GM18511 (cell line): ENCODE results near the gene PIK3R6.
A peak's percentile ranks its signal among the peaks of the same experiment; 100 is the strongest.
"Not testable (repeated sequence)": the region's sequence is repeated elsewhere in the genome, so short reads cannot be mapped to it uniquely, and the experiment has no call there.

Experiments used
- ATAC-seq: cut with Tn5 transposase; IDR thresholded peaks from one replicate; pipeline ENCODE4 v1.9.1; 2021; ENCODE audit warnings: mild to moderate bottlenecking, moderate library complexity; ENCODE audit not compliant: unreplicated experiment

PIK3R6 gene

GRCh38 chr17:8856869-8857575 lies 10.5 kb downstream of the PIK3R6 start:
- no peak for ATAC-seq

- not testable (repeated sequence) for ATAC-seq
Measured at GRCh38 chr17:8856205-8856603, 11.3 kb downstream of the PIK3R6 start.

GRCh38 chr17:8855477-8856204 lies 11.8 kb downstream of the PIK3R6 start:
- peak; percentile 50 for ATAC-seq

GRCh38 chr17:8851600-8851999 lies 15.9 kb downstream of the PIK3R6 start:
- ATAC-seq, result no peak

DNA sequence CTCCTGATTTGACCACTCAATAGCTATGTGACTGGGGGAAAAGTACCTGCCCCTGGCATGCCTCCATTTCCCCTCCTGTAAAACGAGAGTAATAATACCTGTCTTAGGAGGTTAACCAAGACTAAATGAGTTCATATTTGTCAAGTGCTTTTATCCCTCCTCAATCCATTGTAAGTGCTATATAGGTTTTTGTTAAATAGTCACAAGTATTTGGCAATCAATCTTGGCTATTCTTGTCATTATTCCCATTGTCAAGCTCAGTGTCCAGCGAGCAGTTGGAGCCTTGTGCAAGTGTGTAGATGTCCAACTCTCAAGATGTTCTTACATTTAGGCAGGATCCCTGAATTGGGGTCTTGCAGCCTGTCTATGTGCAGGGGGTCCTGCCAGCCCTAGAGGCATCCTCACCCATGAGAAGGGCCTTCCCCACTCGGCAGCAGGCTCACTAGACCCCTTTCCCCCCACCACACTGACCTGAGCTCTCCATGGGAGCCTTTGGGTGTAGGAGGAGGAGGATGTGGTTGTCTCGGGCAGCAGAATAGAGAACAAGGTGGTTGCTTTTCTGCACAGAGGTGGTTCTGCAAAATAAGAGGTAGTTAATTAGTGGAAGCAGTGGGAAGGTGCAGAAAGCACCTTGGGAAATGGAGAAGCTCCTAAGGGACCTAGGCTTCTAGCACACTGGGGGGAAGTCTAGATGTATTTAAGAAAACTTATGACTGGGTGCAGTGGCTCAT lies 18.0 kb downstream of the PIK3R6 start:
- ATAC-seq, result no peak

DNA sequence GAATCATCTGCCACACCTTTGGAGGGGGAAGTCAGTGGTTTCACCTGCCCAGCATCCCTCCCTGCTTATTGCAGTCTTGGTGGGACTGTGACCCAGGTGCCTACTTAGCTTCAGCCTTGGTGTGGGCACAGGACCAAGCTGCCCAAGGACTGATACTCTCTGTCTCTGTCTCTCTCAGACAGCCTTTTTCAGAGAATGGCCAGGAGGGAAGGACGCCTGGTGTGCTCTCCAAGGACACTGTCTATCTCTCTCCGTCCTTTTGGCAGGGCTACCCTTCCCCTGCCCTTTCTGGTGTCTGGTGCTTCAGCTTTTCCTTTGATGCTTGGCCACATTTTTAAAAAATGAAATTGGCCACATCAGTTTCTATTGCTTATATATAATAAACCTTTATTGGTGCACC lies 19.6 kb downstream of the PIK3R6 start:
- no peak for ATAC-seq

- ATAC-seq, result no peak
Measured at GRCh38 chr17:8846768-8847211, 20.7 kb downstream of the PIK3R6 start.

GRCh38 chr17:8844229-8845218 lies 22.9 kb downstream of the PIK3R6 start:
- ATAC-seq, result no peak

- no peak for ATAC-seq
Measured at GRCh38 chr17:8843344-8843743, 24.1 kb downstream of the PIK3R6 start.

- no peak for ATAC-seq
Measured at GRCh38 chr17:8841844-8842243, 25.6 kb downstream of the PIK3R6 start.

DNA sequence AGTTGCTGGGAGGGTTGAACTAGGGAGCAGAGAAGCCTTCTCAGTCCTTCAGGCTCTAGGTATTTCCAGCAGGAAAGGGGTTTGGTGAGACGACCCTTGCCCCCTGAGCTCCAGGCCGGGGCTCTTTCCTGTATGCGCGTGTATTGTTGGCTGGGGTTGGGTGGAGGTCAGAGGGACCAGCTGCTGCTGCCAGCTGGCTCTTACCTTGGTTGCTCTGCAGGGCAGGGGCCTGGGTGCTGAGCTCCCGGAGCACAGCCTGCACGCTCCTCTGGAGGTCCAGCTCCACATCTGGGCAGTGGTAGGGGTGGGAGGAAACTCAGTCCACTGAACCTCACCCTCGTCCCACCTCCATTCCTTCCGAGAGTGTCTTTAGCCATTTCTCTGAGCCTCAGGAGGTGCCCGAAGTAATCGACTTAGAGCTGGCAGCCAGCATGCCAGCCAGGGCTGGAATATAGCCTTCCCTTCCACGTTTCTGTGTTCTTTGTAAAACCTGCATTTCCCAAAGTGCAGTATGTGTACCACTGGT lies 28.0 kb downstream of the PIK3R6 start:
- ATAC-seq, result no peak

DNA sequence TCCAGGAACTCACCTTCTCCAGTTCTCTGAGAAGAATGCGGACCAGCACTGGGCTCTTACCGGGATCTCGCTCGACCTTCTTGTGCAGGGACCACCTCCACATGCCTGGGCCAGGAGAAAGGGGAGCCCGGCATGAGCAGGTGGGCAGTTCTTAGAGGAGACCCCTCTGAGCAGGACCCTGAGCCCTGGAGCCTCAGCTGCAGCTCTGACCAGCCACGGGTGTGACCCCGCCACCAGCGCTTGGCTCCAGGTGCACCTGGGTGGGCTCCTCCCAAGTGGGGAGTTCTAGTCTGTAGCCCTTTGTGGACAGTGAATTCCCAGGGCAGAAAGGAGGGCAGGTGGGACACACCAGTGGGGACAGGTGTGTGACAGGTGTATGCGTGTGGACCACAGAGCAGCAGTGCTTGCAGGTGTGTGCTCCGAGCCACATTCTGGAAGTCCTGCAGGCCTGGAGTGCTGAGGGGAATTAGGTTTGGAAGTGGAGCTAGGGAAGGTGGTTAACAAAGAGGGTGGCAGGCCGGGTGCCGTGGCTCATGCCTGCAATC lies 28.9 kb downstream of the PIK3R6 start:
- no peak for ATAC-seq

GRCh38 chr17:8837563-8838075 lies 29.9 kb downstream of the PIK3R6 start:
- ATAC-seq, result no peak

DNA sequence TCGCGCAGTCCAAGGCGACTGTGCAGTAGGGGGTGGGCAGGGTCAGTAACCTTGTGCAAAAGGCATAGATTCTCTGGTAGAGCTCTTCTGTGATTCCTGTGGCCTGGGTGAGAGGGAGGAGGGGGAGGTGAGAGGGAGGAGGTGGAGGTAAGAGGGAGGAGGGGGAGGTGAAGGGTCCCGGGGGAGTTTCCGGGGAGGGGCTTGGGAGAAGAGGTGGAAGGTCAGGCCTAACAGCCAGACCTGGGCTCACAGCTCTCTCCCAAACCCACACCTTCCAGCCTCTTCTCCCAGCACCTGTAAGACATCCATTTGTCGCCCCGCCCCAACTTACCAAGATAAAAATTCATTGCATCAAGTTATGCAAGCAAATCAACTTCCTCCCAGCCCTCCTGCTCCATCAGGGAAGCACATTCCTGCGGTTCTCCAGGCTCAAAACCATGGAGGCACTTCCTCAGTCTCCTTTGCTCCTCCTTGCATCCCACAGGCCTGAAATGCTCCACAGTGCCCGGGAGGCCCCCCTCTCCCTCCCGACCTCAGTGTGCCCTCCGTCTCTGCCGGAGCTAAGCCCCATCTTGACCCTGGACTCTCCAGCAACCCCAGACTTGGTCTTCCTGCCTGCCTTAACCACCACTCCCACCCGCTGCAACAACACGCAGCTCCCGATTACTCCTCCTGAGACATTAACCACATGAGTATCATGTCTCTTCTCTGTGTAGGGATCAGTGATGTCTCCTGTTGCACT lies 30.5 kb downstream of the PIK3R6 start:
- no peak for ATAC-seq

DNA sequence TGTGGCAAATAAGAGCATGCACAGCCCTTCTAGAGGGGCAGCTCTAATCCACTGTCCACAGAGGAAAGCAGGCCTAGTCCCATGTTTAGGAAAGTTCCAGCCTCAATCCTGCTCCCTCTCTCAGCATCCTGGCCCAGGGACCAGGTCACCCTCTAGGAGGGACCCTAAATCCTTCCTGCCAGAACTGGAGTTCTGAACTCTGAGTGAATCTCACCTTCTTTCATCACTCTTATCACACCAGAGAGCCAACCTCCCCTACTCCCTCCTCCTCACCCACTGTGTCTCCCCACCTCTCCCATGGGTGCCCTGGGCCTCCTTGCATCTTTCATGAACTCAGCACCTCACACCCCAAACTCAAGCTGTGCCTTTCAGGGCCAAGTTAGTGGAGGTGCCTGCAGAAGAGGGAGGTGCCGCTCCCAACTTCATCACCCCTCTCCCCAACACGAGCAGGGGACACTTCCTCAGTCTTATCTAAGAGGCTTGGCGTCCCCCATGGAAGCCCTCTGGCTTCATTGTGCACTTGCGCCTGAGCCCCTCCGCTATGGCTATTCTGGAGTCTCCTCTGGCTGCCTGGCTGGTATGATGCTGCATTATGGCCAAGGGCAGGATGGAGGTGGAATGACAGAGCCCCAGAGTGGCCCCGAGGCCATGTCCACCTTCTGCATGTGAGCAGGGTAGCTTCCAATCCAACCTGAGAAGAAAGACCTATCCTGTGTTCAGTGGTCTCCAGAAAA lies 31.7 kb downstream of the PIK3R6 start:
- no peak for ATAC-seq

- no peak for ATAC-seq
Measured at GRCh38 chr17:8835106-8835505, 32.4 kb downstream of the PIK3R6 start.

DNA sequence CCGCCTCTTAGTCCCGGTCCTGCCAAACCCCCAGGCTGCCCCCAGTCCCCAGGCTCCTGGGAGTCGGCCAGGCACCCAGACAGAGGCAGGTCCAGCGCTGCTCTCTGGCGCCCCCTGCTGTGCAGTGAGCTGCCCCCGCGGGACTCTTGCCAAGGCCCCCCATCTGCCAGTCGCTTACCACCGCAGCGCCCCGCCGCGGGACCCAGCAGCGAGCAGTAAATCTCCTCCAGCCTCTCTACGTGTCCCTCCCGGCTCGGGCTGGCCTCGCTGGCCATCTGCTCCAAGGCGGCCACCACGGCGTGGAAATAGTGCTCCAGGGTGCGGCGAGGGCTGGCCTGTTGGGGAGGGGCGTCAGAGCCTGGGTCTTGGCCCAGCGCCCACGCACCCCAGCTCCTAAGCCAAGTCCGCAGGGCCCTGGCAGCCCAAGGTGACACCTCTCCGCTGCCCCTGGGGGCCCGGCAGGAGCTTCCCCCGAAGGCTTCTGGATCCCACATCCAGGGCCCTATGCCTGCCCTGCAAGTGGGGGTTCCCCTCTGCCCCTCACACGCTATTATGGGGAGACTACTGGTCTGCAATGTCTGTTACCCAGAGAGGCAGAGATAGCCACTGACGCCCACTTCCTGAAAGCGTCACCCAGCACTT lies 34.6 kb downstream of the PIK3R6 start:
- no peak for ATAC-seq
